Muscle layer of duodenum (tissue), 2 donors: ENCODE measurements around the gene CSE1L.
"Not testable (repeated sequence)": the region's sequence is repeated elsewhere in the genome, so short reads cannot be mapped to it uniquely, and the experiment has no call there.

ENCODE experiments used
- H3K27ac ChIP-seq: one replicate; pipeline ENCODE4 v1.7.0; 2013; ENCODE audit warnings: mild to moderate bottlenecking, low read length
- H3K27me3 ChIP-seq: one replicate; pipeline ENCODE4 v1.7.0; 2013; ENCODE audit warnings: low read depth, mild to moderate bottlenecking, control low read depth, low read length
- H3K36me3 ChIP-seq, 2 donors: one replicate each; pipeline ENCODE4 v1.7.0; 2013; ENCODE audit warnings: low read length in 2 of 2, control low read depth in 1 of 2, mild to moderate bottlenecking in 1 of 2; ENCODE audit not compliant: insufficient read depth in 2 of 2, control insufficient read depth in 1 of 2
- H3K4me1 ChIP-seq, 2 donors: one replicate each; pipeline ENCODE4 v1.7.0; 2013; ENCODE audit warnings: low read length in 2 of 2, mild to moderate bottlenecking in 2 of 2, control low read depth in 1 of 2, moderate library complexity in 1 of 2; ENCODE audit not compliant: insufficient read depth in 2 of 2, control insufficient read depth in 1 of 2
- H3K4me3 ChIP-seq, 2 donors: one replicate each; pipeline ENCODE4 v1.7.0; 2013; ENCODE audit warnings: low read length in 2 of 2, low read depth in 1 of 2, mild to moderate bottlenecking in 1 of 2
- H3K9me3 ChIP-seq, 2 donors: one replicate each; pipeline ENCODE4 v1.7.0; 2013; ENCODE audit warnings: low read length in 2 of 2, control low read depth in 1 of 2, mild to moderate bottlenecking in 1 of 2; ENCODE audit not compliant: control insufficient read depth in 1 of 2
- donor health status: healthy.

Gene CSE1L

GRCh38 chr20:49082295-49082694 lies 36.2 kb downstream of the CSE1L start:
- not testable (repeated sequence) for H3K4me1 ChIP-seq, H3K27ac ChIP-seq, H3K9me3 ChIP-seq, H3K27me3 ChIP-seq, H3K4me3 ChIP-seq
- H3K36me3 ChIP-seq, result peaks cover 38 to 81% of the 10 kb centered on the region in 2 donors

- Histone ChIP-seq H3K9me3 (no peaks in the 10 kb centered on the region), H3K4me3 (no peak overlapping the region), H3K27ac (no peak overlapping the region), H3K36me3 (peaks cover 52 to 65% of the 10 kb centered on the region in 2 donors), H3K27me3 (no peaks in the 10 kb centered on the region), H3K4me1 (no peaks in the 10 kb centered on the region)
Observed at GRCh38 chr20:49091104-49091503, 45.0 kb downstream of the CSE1L start.

- no peaks in the 10 kb centered on the region for H3K9me3 ChIP-seq
- no peaks in the 10 kb centered on the region for H3K4me1 ChIP-seq
- H3K4me3 ChIP-seq, result no peak overlapping the region
- H3K27ac ChIP-seq, result no peak overlapping the region
- peaks cover 58 to 66% of the 10 kb centered on the region in 2 donors for H3K36me3 ChIP-seq
- H3K27me3 ChIP-seq, result no peaks in the 10 kb centered on the region
Observed at GRCh38 chr20:49091762-49092161, 45.6 kb downstream of the CSE1L start.

GRCh38 chr20:49096203-49096730 lies 50.2 kb downstream of the CSE1L start:
- Histone ChIP-seq H3K27ac (no peak overlapping the region), H3K4me3 (no peak overlapping the region), H3K27me3 (no peaks in the 10 kb centered on the region), H3K4me1 (no peaks in the 10 kb centered on the region), H3K36me3 (peaks cover 37 to 50% of the 10 kb centered on the region in 2 donors), H3K9me3 (no peaks in the 10 kb centered on the region)

GRCh38 chr20:49097159-49097558 lies 51.0 kb downstream of the CSE1L start:
- no peaks in the 10 kb centered on the region for H3K9me3 ChIP-seq
- no peak overlapping the region for H3K27ac ChIP-seq
- no peaks in the 10 kb centered on the region for H3K4me1 ChIP-seq
- peaks cover 34 to 45% of the 10 kb centered on the region in 2 donors for H3K36me3 ChIP-seq
- no peak overlapping the region for H3K4me3 ChIP-seq
- no peaks in the 10 kb centered on the region for H3K27me3 ChIP-seq

- H3K27ac ChIP-seq, result no peak overlapping the region
- no peaks in the 10 kb centered on the region for H3K27me3 ChIP-seq
- no peaks in the 10 kb centered on the region for H3K9me3 ChIP-seq
- no peaks in the 10 kb centered on the region for H3K4me1 ChIP-seq
- H3K4me3 ChIP-seq, result no peak overlapping the region
- peaks cover 44 to 47% of the 10 kb centered on the region in 2 donors for H3K36me3 ChIP-seq
Observed at GRCh38 chr20:49098136-49098535, 52.0 kb downstream of the CSE1L start.

- peaks cover 44 to 53% of the 10 kb centered on the region in 2 donors for H3K36me3 ChIP-seq
Observed at GRCh38 chr20:49099011-49099410, 52.9 kb downstream of the CSE1L start.

GRCh38 chr20:49100292-49100691 lies 54.2 kb downstream of the CSE1L start:
- H3K4me1 ChIP-seq, H3K4me3 ChIP-seq, H3K27me3 ChIP-seq, H3K27ac ChIP-seq, H3K9me3 ChIP-seq: not testable (repeated sequence)
- H3K36me3 ChIP-seq, result peaks cover 36 to 47% of the 10 kb centered on the region in 2 donors

More at GRCh38 chr20:49099011-49099410, 52.9 kb downstream of the CSE1L start:
- no peaks in the 10 kb centered on the region for H3K4me1 ChIP-seq
- H3K27ac ChIP-seq, result no peak overlapping the region
- H3K4me3 ChIP-seq, result no peak overlapping the region
- H3K9me3 ChIP-seq, result no peaks in the 10 kb centered on the region
- H3K27me3 ChIP-seq, result no peaks in the 10 kb centered on the region

- H3K27ac ChIP-seq, result no peak overlapping the region
- H3K4me3 ChIP-seq, result no peak overlapping the region
- no peaks in the 10 kb centered on the region for H3K4me1 ChIP-seq
- no peaks in the 10 kb centered on the region for H3K9me3 ChIP-seq
- H3K27me3 ChIP-seq, result no peaks in the 10 kb centered on the region
- H3K36me3 ChIP-seq, result peaks cover 40 to 44% of the 10 kb centered on the region in 2 donors
Observed at GRCh38 chr20:49100972-49101371, 54.9 kb downstream of the CSE1L start.

GRCh38 chr20:49103019-49103418 lies 56.9 kb downstream of the CSE1L start:
- H3K4me3 ChIP-seq, result no peak overlapping the region
- peaks cover 28 to 34% of the 10 kb centered on the region in 2 donors for H3K36me3 ChIP-seq
- H3K4me1 ChIP-seq, result no peaks in the 10 kb centered on the region
- no peaks in the 10 kb centered on the region for H3K9me3 ChIP-seq
- no peak overlapping the region for H3K27ac ChIP-seq
- no peaks in the 10 kb centered on the region for H3K27me3 ChIP-seq

- Histone ChIP-seq H3K27ac (no peak overlapping the region), H3K27me3 (no peaks in the 10 kb centered on the region), H3K36me3 (peaks cover 23 to 32% of the 10 kb centered on the region in 2 donors), H3K4me1 (no peaks in the 10 kb centered on the region), H3K4me3 (no peak overlapping the region), H3K9me3 (no peaks in the 10 kb centered on the region)
Observed at GRCh38 chr20:49103647-49104364, 57.7 kb downstream of the CSE1L start.

GRCh38 chr20:49104365-49104648 lies 58.2 kb downstream of the CSE1L start:
- Histone ChIP-seq H3K9me3 (no peaks in the 10 kb centered on the region), H3K27me3 (no peaks in the 10 kb centered on the region), H3K4me1 (no peaks in the 10 kb centered on the region), H3K4me3 (no peak overlapping the region), H3K36me3 (peaks cover 23 to 29% of the 10 kb centered on the region in 2 donors), H3K27ac (no peak overlapping the region)
